ENCODE data around the gene MARCHF10.
"Not testable (repeated sequence)": the region's sequence is repeated elsewhere in the genome, so short reads cannot be mapped to it uniquely, and the experiment has no call there.

The MARCHF10 gene

GRCh38 chr17:62792447-62792800, 15.7 kb downstream of the MARCHF10 start:
- H3K36me3 ChIP-seq = no peaks in the 10 kb centered on the region
- H3K4me1 ChIP-seq = no peaks in the 10 kb centered on the region
- no peak overlapping the region for H3K4me3 ChIP-seq (ENCODE audit: low read depth, low read length)
- H3K27me3 ChIP-seq = no peaks in the 10 kb centered on the region
- H3K9me3 ChIP-seq = no peaks in the 10 kb centered on the region
- no peak for DNase-seq
- no peak for TF ChIP-seq CTCF (IDR thresholded peaks at IDR 0.05; ENCODE audit: low read depth, low read length)

GRCh38 chr17:62791767-62792446, 16.2 kb downstream of the MARCHF10 start:
- no peak for DNase-seq
- Histone ChIP-seq H3K4me1 (no peaks in the 10 kb centered on the region), H3K4me3 (ENCODE audit: low read depth, low read length) (no peak overlapping the region), H3K9me3 (no peaks in the 10 kb centered on the region), H3K27me3 (no peaks in the 10 kb centered on the region), H3K36me3 (no peaks in the 10 kb centered on the region)
- no peak for TF ChIP-seq CTCF (IDR thresholded peaks at IDR 0.05; ENCODE audit: low read depth, low read length)

GRCh38 chr17:62791235-62791734, 16.8 kb downstream of the MARCHF10 start:
- Histone ChIP-seq H3K4me3 (ENCODE audit: low read depth, low read length) (no peak overlapping the region), H3K36me3 (no peaks in the 10 kb centered on the region), H3K27me3 (no peaks in the 10 kb centered on the region), H3K9me3 (no peaks in the 10 kb centered on the region), H3K4me1 (no peaks in the 10 kb centered on the region)
- no peak for TF ChIP-seq CTCF (IDR thresholded peaks at IDR 0.05; ENCODE audit: low read depth, low read length)
- no peak for DNase-seq

GRCh38 chr17:62790564-62790986, 17.5 kb downstream of the MARCHF10 start:
- TF ChIP-seq CTCF (IDR thresholded peaks at IDR 0.05; ENCODE audit: low read depth, low read length) = no peak
- no peaks in the 10 kb centered on the region for H3K36me3 ChIP-seq
- H3K27me3 ChIP-seq = no peaks in the 10 kb centered on the region
- H3K4me3 ChIP-seq (ENCODE audit: low read depth, low read length) = no peak overlapping the region
- H3K4me1 ChIP-seq = no peaks in the 10 kb centered on the region
- H3K9me3 ChIP-seq = no peaks in the 10 kb centered on the region
- no peak for DNase-seq

- Histone ChIP-seq H3K9me3 (no peaks in the 10 kb centered on the region), H3K27me3 (no peaks in the 10 kb centered on the region), H3K36me3 (no peaks in the 10 kb centered on the region), H3K4me3 (ENCODE audit: low read depth, low read length) (no peak overlapping the region), H3K4me1 (no peaks in the 10 kb centered on the region)
- no peak for DNase-seq
- TF ChIP-seq CTCF (IDR thresholded peaks at IDR 0.05; ENCODE audit: low read depth, low read length) = no peak
Observed at GRCh38 chr17:62787366-62787765, 20.7 kb downstream of the MARCHF10 start.

GRCh38 chr17:62786646-62787045, 21.5 kb downstream of the MARCHF10 start:
- H3K9me3 ChIP-seq = no peaks in the 10 kb centered on the region
- DNase-seq = no peak
- no peaks in the 10 kb centered on the region for H3K27me3 ChIP-seq
- no peak overlapping the region for H3K4me3 ChIP-seq (ENCODE audit: low read depth, low read length)
- H3K4me1 ChIP-seq = no peaks in the 10 kb centered on the region
- no peak for TF ChIP-seq CTCF (IDR thresholded peaks at IDR 0.05; ENCODE audit: low read depth, low read length)
- H3K36me3 ChIP-seq = no peaks in the 10 kb centered on the region

- not testable (repeated sequence) for DNase-seq; H3K9me3 ChIP-seq; H3K36me3 ChIP-seq; H3K4me1 ChIP-seq; H3K27me3 ChIP-seq; H3K4me3 ChIP-seq (ENCODE audit: low read depth, low read length)
Observed at GRCh38 chr17:62785983-62786382, 22.1 kb downstream of the MARCHF10 start.
